Vagina (tissue), 2 donors: ENCODE measurements around the gene HIPK2. TPM values are rescaled to one million over a fixed set of nuclear protein-coding genes. Genes with fewer than 3 reads are reported as not detected.

Source experiments
- DNase-seq, 2 donors: peaks; one replicate each; pipeline ENCODE4 v3.0.0-alpha.2; 2017; ENCODE audit errors: extremely low spot score in 2 of 2
- H3K27ac ChIP-seq: fragments of 200-600 bp; sonication (generic); one replicate; pipeline ENCODE4 v1.5.1; 2019
- H3K27me3 ChIP-seq: fragments of 200-600 bp; sonication (generic); one replicate; pipeline ENCODE4 v1.5.1; 2019
- H3K36me3 ChIP-seq, 2 donors: fragments of 200-600 bp; sonication (generic); one replicate each; pipeline ENCODE4 v1.5.1; 2017 to 2019
- H3K4me1 ChIP-seq: fragments of 200-600 bp; sonication (generic); one replicate; pipeline ENCODE4 v1.5.1; 2019
- H3K4me3 ChIP-seq, 2 donors: fragments of 200-600 bp; sonication (generic); 1 replicate in 1 of 2; 2 replicates in 1 of 2; pipeline ENCODE4 v1.5.1; 2016 to 2019
- H3K9me3 ChIP-seq: fragments of 200-600 bp; sonication (generic); one replicate; pipeline ENCODE4 v1.5.1; 2019
- CTCF ChIP-seq, 3 experiments: fragments of 450-650 bp in 2 of 3; fragments of 200-600 bp in 1 of 3; sonication (generic) in 1 of 3; IDR thresholded peaks; one replicate each; pipeline ENCODE4 v1.5.1; 2017 to 2019; ENCODE audit warnings: antibody characterized with exemption in 3 of 3, mild to moderate bottlenecking in 2 of 3, moderate library complexity in 2 of 3
- POLR2A ChIP-seq, 2 donors: fragments of 450-650 bp; IDR thresholded peaks; one replicate each; pipeline ENCODE4 v1.6.1; 2017; ENCODE audit warnings: antibody characterized with exemption in 2 of 2, mild to moderate bottlenecking in 2 of 2, moderate library complexity in 2 of 2
- POLR2AphosphoS5 ChIP-seq, 2 donors: sonication (generic); formaldehyde crosslinking; IDR thresholded peaks; one replicate each; pipeline ENCODE4 v1.9.0; 2017; ENCODE audit warnings: antibody characterized with exemption in 2 of 2, mild to moderate bottlenecking in 2 of 2, low read depth in 1 of 2; ENCODE audit not compliant: insufficient read depth in 1 of 2
- intact Hi-C: fragments of 100-400 bp; cut with DNase I; formaldehyde crosslinking; loops from one replicate; pipeline ENCODE4 v1.15.1; 2023
- total RNA-seq: library from RNA; depleted of rRNA; stranded (reverse); fragments of >200 nt; gene quantifications from one replicate; pipeline ENCODE4 v1.2.3, GENCODE V29; 2016

The HIPK2 gene
- total RNA-seq, 1 donor from 2014 or later, result 21.9 TPM

- no peak overlapping the region for H3K4me3 ChIP-seq
- no peak for DNase-seq
- no peaks in the 10 kb centered on the region for H3K36me3 ChIP-seq
- no peaks in the 10 kb centered on the region for H3K9me3 ChIP-seq
- intact Hi-C loops, result no loop called here
- no peaks in the 10 kb centered on the region for H3K4me1 ChIP-seq
- H3K27me3 ChIP-seq, result no peaks in the 10 kb centered on the region
- H3K27ac ChIP-seq, result no peak overlapping the region
- TF ChIP-seq CTCF (IDR thresholded peaks at IDR 0.05) (no peak), POLR2AphosphoS5 (IDR thresholded peaks at IDR 0.05; ENCODE audit: insufficient read depth in 1 of 2, low read depth in 1 of 2) (no peak), POLR2A (IDR thresholded peaks at IDR 0.05) (no peak)
Measured at GRCh38 chr7:139692723-139693122, 85.1 kb downstream of the HIPK2 start.

- DNase-seq, result no peak
- Histone ChIP-seq H3K27me3 (no peaks in the 10 kb centered on the region), H3K4me1 (no peaks in the 10 kb centered on the region), H3K27ac (no peak overlapping the region), H3K9me3 (no peaks in the 10 kb centered on the region), H3K36me3 (no peaks in the 10 kb centered on the region), H3K4me3 (no peak overlapping the region)
- TF ChIP-seq CTCF (IDR thresholded peaks at IDR 0.05) (no peak), POLR2A (IDR thresholded peaks at IDR 0.05) (no peak), POLR2AphosphoS5 (IDR thresholded peaks at IDR 0.05; ENCODE audit: insufficient read depth in 1 of 2, low read depth in 1 of 2) (no peak)
- intact Hi-C loops, result no loop called here
Measured at GRCh38 chr7:139691253-139691781, 86.5 kb downstream of the HIPK2 start.

GRCh38 chr7:139687980-139688632 is 89.7 kb downstream of the HIPK2 start:
- no peak overlapping the region for H3K4me3 ChIP-seq
- H3K36me3 ChIP-seq, result no peaks in the 10 kb centered on the region
- intact Hi-C loops, result no loop called here
- TF ChIP-seq CTCF (IDR thresholded peaks at IDR 0.05) (no peak), POLR2AphosphoS5 (IDR thresholded peaks at IDR 0.05; ENCODE audit: insufficient read depth in 1 of 2, low read depth in 1 of 2) (no peak), POLR2A (IDR thresholded peaks at IDR 0.05) (no peak)
- no peaks in the 10 kb centered on the region for H3K27me3 ChIP-seq
- no peaks in the 10 kb centered on the region for H3K4me1 ChIP-seq
- DNase-seq, result no peak
- H3K9me3 ChIP-seq, result no peaks in the 10 kb centered on the region
- no peak overlapping the region for H3K27ac ChIP-seq

GRCh38 chr7:139687211-139687954 is 90.4 kb downstream of the HIPK2 start:
- Histone ChIP-seq H3K27ac (no peak overlapping the region), H3K4me1 (peaks cover under 1% of the 10 kb centered on the region), H3K9me3 (no peaks in the 10 kb centered on the region), H3K4me3 (no peak overlapping the region), H3K36me3 (no peaks in the 10 kb centered on the region), H3K27me3 (no peaks in the 10 kb centered on the region)
- DNase-seq, result no peak
- intact Hi-C loops, result no loop called here
- no peak for TF ChIP-seq POLR2A (IDR thresholded peaks at IDR 0.05)
- no peak for TF ChIP-seq POLR2AphosphoS5 (IDR thresholded peaks at IDR 0.05; ENCODE audit: insufficient read depth in 1 of 2, low read depth in 1 of 2)
- TF ChIP-seq CTCF (IDR thresholded peaks at IDR 0.05), result no peak
